GM12872 (cell line): ENCODE results near the gene PKHD1.

Experiments used
- CTCF ChIP-seq: IDR thresholded peaks from 3 replicates; pipeline ENCODE4 v1.5.1; 2011; ENCODE audit warnings: low read depth, mild to moderate bottlenecking, low read length, moderate library complexity; ENCODE audit not compliant: insufficient read depth

PKHD1 gene

GRCh38 chr6:51678905-51679620 is 408.4 kb downstream of the PKHD1 start:
- TF ChIP-seq CTCF = no peak

GRCh38 chr6:51678274-51678673 is 409.1 kb downstream of the PKHD1 start:
- TF ChIP-seq CTCF = no peak

- no peak for TF ChIP-seq CTCF
Measured at GRCh38 chr6:51675922-51676275, 411.5 kb downstream of the PKHD1 start.

- TF ChIP-seq CTCF = no peak
Measured at GRCh38 chr6:51675020-51675921, 412.1 kb downstream of the PKHD1 start.

GRCh38 chr6:51663525-51663924 is 423.9 kb downstream of the PKHD1 start:
- TF ChIP-seq CTCF = no peak

GRCh38 chr6:51660767-51661166 is 426.6 kb downstream of the PKHD1 start:
- no peak for TF ChIP-seq CTCF

- no peak for TF ChIP-seq CTCF
Measured at GRCh38 chr6:51657491-51657890, 429.9 kb downstream of the PKHD1 start.
